ENCODE data around the gene GADL1.

Gene GADL1

GRCh38 chr3:30702038-30702827 is 192.2 kb downstream of the GADL1 start:
- H3K4me3 ChIP-seq (ENCODE audit: low read length): no peak overlapping the region
- TF ChIP-seq ZNF274 (IDR thresholded peaks at IDR 0.05; ENCODE audit: low read depth, low read length): no peak

GRCh38 chr3:30700702-30701321 is 193.6 kb downstream of the GADL1 start:
- no peak for TF ChIP-seq ZNF274 (IDR thresholded peaks at IDR 0.05; ENCODE audit: low read depth, low read length)
- H3K4me3 ChIP-seq (ENCODE audit: low read length): no peak overlapping the region

DNA sequence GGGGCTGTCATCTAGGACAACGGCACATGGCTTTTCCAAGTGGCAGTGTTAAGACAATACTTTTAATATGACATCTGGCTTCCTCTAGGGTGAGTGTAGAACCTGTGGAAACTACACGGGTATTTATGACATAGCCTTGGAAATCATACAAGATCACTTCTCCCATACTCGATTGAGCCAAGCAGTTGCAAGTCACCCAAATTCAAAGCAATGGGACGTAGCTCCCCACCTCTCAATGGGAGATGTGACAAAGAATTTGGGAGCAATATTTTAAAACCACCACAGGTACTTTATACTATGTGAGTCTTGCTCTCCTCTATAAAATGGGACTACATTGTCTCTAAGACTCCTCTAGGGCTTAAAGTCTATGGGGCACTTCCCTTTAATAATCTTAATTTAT is 194.5 kb downstream of the GADL1 start:
- H3K4me3 ChIP-seq (ENCODE audit: low read length): no peak overlapping the region
- TF ChIP-seq ZNF274 (IDR thresholded peaks at IDR 0.05; ENCODE audit: low read depth, low read length): no peak

GRCh38 chr3:30698549-30698948 is 195.9 kb downstream of the GADL1 start:
- no peak overlapping the region for H3K4me3 ChIP-seq (ENCODE audit: low read length)
- no peak for TF ChIP-seq ZNF274 (IDR thresholded peaks at IDR 0.05; ENCODE audit: low read depth, low read length)

GRCh38 chr3:30696896-30697295 is 197.6 kb downstream of the GADL1 start:
- H3K4me3 ChIP-seq (ENCODE audit: low read length): no peak overlapping the region
- no peak for TF ChIP-seq ZNF274 (IDR thresholded peaks at IDR 0.05; ENCODE audit: low read depth, low read length)

DNA sequence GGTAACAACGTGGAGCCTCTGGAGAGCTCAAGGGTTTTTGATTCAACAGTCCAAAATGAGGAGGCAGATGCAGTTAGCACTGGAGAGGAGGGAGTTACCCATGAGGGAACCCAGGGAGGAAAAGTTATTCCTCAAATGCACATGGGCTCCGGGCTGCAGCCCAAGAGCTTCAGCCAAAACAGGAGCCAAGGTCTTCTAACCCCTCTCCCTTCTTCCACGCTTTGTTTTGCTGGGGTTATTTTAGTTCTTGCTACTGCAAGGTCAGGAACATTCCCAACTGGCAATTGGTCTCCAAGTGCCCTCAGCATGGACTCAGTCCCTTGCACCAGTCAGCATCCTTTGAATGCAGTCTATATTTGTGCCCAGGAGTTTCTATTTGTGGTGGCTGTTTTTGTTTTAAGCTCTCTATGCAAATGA is 198.1 kb downstream of the GADL1 start:
- no peak overlapping the region for H3K4me3 ChIP-seq (ENCODE audit: low read length)
- no peak for TF ChIP-seq ZNF274 (IDR thresholded peaks at IDR 0.05; ENCODE audit: low read depth, low read length)

DNA sequence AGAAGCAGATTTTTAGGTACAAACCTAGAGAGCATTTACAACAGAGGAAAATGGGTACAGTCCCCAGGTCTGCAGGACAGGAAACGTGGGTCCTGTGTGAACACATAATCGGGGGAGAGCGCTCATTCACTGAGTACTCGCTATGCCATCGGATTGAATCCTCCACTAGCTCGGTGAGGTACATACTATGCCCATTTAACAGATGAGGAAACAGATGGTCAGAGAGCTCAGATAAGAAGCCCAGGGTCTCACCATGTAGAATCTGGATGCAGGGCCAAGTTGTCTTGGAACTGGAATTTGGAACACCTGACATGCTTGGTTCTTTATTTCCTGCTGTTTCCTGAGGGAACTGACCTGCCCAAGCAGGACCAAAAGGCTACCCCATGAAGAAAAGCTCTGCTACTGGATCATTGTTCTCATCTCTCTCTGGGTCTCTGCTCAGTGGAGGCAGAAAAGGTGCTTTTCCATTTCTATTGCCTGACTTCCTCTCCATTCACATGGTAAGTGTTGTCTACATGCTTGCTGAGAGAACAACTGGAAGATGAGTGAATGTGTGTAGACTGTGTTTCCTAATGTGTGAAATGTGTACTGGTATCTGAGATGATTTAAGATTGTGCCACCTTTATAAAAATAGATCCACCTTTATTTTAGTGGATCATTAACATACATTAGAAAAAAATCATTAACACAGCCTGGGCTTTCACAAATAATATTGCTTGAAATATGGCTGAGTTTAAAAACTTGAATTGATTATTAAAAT is 199.0 kb downstream of the GADL1 start:
- H3K4me3 ChIP-seq (ENCODE audit: low read length): no peak overlapping the region
- no peak for TF ChIP-seq ZNF274 (IDR thresholded peaks at IDR 0.05; ENCODE audit: low read depth, low read length)

GRCh38 chr3:30694668-30695067 is 199.8 kb downstream of the GADL1 start:
- no peak overlapping the region for H3K4me3 ChIP-seq (ENCODE audit: low read length)
- TF ChIP-seq ZNF274 (IDR thresholded peaks at IDR 0.05; ENCODE audit: low read depth, low read length): no peak

DNA sequence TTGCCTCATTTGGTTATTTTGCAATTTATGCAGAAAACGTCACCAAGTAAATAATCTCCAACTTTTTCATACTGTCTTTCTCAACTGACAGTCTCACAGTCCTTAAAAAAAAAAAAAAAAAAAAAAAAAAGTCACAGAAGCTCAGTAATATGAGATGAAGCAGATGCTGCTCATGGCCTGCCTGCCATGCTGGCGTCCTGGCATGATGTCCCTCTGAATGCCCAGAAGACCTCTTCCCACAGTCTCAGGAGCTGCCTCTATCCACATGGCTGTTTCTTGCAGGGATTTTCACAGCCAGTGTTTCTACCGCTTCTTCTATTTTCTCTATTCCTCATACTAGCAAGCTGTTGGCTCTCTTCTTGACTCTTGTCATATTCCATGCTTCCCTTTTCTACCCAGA is 200.3 kb downstream of the GADL1 start:
- no peak overlapping the region for H3K4me3 ChIP-seq (ENCODE audit: low read length)
- TF ChIP-seq ZNF274 (IDR thresholded peaks at IDR 0.05; ENCODE audit: low read depth, low read length): no peak

GRCh38 chr3:30693470-30694120 is 200.9 kb downstream of the GADL1 start:
- TF ChIP-seq ZNF274 (IDR thresholded peaks at IDR 0.05; ENCODE audit: low read depth, low read length): no peak
- no peak overlapping the region for H3K4me3 ChIP-seq (ENCODE audit: low read length)

DNA sequence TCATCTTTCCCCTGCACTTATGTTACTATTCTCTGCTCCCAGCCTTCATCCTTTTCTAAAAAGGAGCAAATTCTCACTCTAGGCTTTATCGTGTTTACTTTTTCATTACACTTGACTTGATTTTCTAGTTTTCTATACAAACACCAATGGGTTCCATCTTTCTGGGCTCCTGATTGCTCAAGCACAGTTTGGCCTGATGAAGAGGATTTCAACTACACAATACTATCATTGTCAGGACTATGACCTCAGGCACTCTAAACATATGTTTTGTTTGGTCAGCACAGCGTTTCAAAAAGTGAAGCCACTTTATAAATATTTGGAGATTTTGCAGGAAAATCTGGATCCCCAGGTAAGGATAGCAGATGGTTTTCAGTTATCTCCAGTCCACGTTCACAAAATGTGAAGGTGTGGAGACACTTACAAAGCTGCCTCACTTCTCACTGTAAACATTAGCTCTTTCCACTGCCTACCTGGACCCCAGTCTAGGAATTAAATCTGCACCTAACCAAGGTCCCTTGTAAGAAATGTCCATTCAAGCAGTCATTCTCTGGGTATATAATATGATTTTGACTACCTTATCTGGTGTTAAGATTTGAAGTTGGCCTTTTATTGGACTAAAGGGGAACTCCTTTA is 201.8 kb downstream of the GADL1 start:
- no peak overlapping the region for H3K4me3 ChIP-seq (ENCODE audit: low read length)

GRCh38 chr3:30691944-30692343 is 202.5 kb downstream of the GADL1 start:
- no peak for TF ChIP-seq ZNF274 (IDR thresholded peaks at IDR 0.05; ENCODE audit: low read depth, low read length)
- H3K4me3 ChIP-seq (ENCODE audit: low read length): no peak overlapping the region

More for the DNA sequence above, 201.8 kb downstream of the GADL1 start:
- no peak for TF ChIP-seq ZNF274 (IDR thresholded peaks at IDR 0.05; ENCODE audit: low read depth, low read length)

GRCh38 chr3:30691249-30691880 is 203.1 kb downstream of the GADL1 start:
- H3K4me3 ChIP-seq (ENCODE audit: low read length): no peak overlapping the region
- TF ChIP-seq ZNF274 (IDR thresholded peaks at IDR 0.05; ENCODE audit: low read depth, low read length): no peak

Measured in GM08714 (cell line).